GM12878 (cell line): ENCODE data around the gene ERP29. TPM values are rescaled to one million over a fixed set of nuclear protein-coding genes. Genes with fewer than 3 reads are reported as not detected.
A peak's percentile ranks its signal among the peaks of the same experiment; 100 is the strongest.

ENCODE experiments used
- ATAC-seq: fragments of 200-7000 bp; cut with Tn5 transposase; 3 replicates; pipeline ENCODE4 v1.9.1; 2020; ENCODE audit warnings: mild to moderate bottlenecking, moderate library complexity
- BruUV-seq: library from RNA; stranded (reverse); fragments of 400-500 nt; replicated peaks from 2 replicates; lab custom pipeline; 2021; lab: Mats Ljungman, UMichigan
- CTCF ChIA-PET: fragments of 300-600 bp; sonication (Branson Sonifier 250); formaldehyde crosslinking; extraction: SDS; loops from one replicate; lab custom pipeline; 2021; ENCODE audit warnings: inconsistent platforms; lab: Yijun Ruan, JAX
- POLR2A ChIA-PET: fragments of 350-600 bp; formaldehyde crosslinking; extraction: SDS; loops from one replicate; lab custom pipeline; 2021; ENCODE audit warnings: inconsistent platforms; lab: Charles Lee
- RAD21 ChIA-PET: fragments of 300-600 bp; sonication (Branson Sonifier 250); formaldehyde crosslinking; loops from one replicate; lab custom pipeline; 2023; ENCODE audit warnings: antibody characterized with exemption; ENCODE audit not compliant: unreplicated experiment; lab: Charles Lee
- SMC1A ChIA-PET: fragments of 300-600 bp; sonication (Branson Sonifier 250); formaldehyde crosslinking; loops from one replicate; lab custom pipeline; 2023; ENCODE audit not compliant: unreplicated experiment, uncharacterized antibody; lab: Charles Lee
- DNase-seq: peaks from one replicate; pipeline ENCODE4 v3.0.0-alpha.2; 2011; ENCODE audit warnings: low read depth, low spot score
- FAIRE-seq: peaks from 3 replicates; lab custom pipeline; 2011; peaks lifted over from hg19 to GRCh38; lab: Jason Lieb, UNC
- H2AFZ ChIP-seq: 2 replicates; pipeline ENCODE4 v1.6.0; 2011; ENCODE audit warnings: low read depth, low read length, control low read depth; ENCODE audit not compliant: control insufficient read depth
- H3K27ac ChIP-seq: 2 replicates; pipeline ENCODE4 v1.5.1; 2011; ENCODE audit warnings: control low read depth; ENCODE audit not compliant: control insufficient read depth, insufficient read depth
- H3K27me3 ChIP-seq, 2 experiments: replicated peaks in 1 of 2; 2 replicates each; pipeline versions ENCODE4 v1.6.0 to v1.6.1; 2011; ENCODE audit warnings: low read length in 1 of 2; ENCODE audit not compliant: control insufficient read depth in 2 of 2, insufficient read depth in 2 of 2
- H3K36me3 ChIP-seq, 2 experiments: 2 replicates each; pipeline ENCODE4 v1.5.1; 2011; ENCODE audit warnings: low read length in 1 of 2; ENCODE audit not compliant: control insufficient read depth in 2 of 2, insufficient read depth in 2 of 2
- H3K4me1 ChIP-seq: 2 replicates; pipeline ENCODE4 v1.6.1; 2011; ENCODE audit warnings: mild to moderate bottlenecking, low read length, moderate library complexity, mixed read lengths; ENCODE audit not compliant: control insufficient read depth, insufficient read depth
- H3K4me2 ChIP-seq: 2 replicates; pipeline ENCODE4 v1.6.0; 2011; ENCODE audit warnings: control low read depth; ENCODE audit not compliant: control insufficient read depth, insufficient read depth
- H3K4me3 ChIP-seq: fragments of 200-600 bp; sonication (generic); 2 replicates; pipeline ENCODE4 v1.5.1; 2016
- H3K79me2 ChIP-seq: 2 replicates; pipeline ENCODE4 v1.6.0; 2011; ENCODE audit warnings: low read length; ENCODE audit not compliant: control insufficient read depth, insufficient read depth
- H3K9ac ChIP-seq: 2 replicates; pipeline ENCODE4 v1.8.0; 2011; ENCODE audit warnings: low read length, control low read depth, mixed read lengths; ENCODE audit not compliant: control insufficient read depth, insufficient read depth
- H3K9me3 ChIP-seq: replicated peaks from 3 replicates; pipeline ENCODE4 v1.5.1; 2011; ENCODE audit warnings: mild to moderate bottlenecking, low read length; ENCODE audit not compliant: control insufficient read depth, insufficient read depth
- H4K20me1 ChIP-seq: 2 replicates; pipeline ENCODE4 v1.6.0; 2011; ENCODE audit not compliant: control insufficient read depth, insufficient read depth
- MAX ChIP-seq: IDR thresholded peaks from 2 replicates; pipeline ENCODE4 v1.6.1; 2012; ENCODE audit warnings: low read depth, low read length, improper control_type of control experiment
- MTA3 ChIP-seq: IDR thresholded peaks from 2 replicates; pipeline ENCODE4 v1.6.1; 2012; ENCODE audit warnings: low read length, inconsistent platforms, borderline replicate concordance
- PBX3 ChIP-seq: IDR thresholded peaks from 2 replicates; pipeline ENCODE4 v1.6.1; 2011; ENCODE audit warnings: mild to moderate bottlenecking, low read depth, low read length, moderate library complexity; ENCODE audit not compliant: insufficient replicate concordance
- POLR2A ChIP-seq: IDR thresholded peaks from 2 replicates; pipeline ENCODE4 v1.6.1; 2011; ENCODE audit warnings: low read depth, mild to moderate bottlenecking, low read length
- REST ChIP-seq: IDR thresholded peaks from 2 replicates; pipeline ENCODE4 v1.6.1; 2012; ENCODE audit warnings: mild to moderate bottlenecking, low read depth, low read length
- SIN3A ChIP-seq: IDR thresholded peaks from 2 replicates; pipeline ENCODE4 v1.6.1; 2012; ENCODE audit warnings: low read depth, low read length, improper control_type of control experiment
- STAT3 ChIP-seq: IDR thresholded peaks from 2 replicates; pipeline ENCODE4 v1.6.1; 2011; ENCODE audit warnings: low read depth, low read length, improper control_type of control experiment
- SUZ12 ChIP-seq: fragments of 200-600 bp; sonication (generic); IDR thresholded peaks from one replicate; pipeline ENCODE4 v1.6.1; 2018; ENCODE audit warnings: antibody characterized with exemption, mild to moderate bottlenecking; ENCODE audit not compliant: unreplicated experiment
- WGBS: methylation state at CpG from one replicate; pipeline ENCODE4 v1.1.6; 2016; ENCODE audit warnings: low lambda C conversion rate; ENCODE audit not compliant: insufficient replicate concordance, insufficient coverage; ENCODE audit errors: missing lambda C conversion rate; 5-methylcytosine and 5-hydroxymethylcytosine counted together
- in situ Hi-C: fragments of 300-500 bp; cut with MboI; formaldehyde crosslinking; loops from 9 replicates; pipeline ENCODE4 v1.14.3; 2018; ENCODE audit warnings: mixed read lengths
- intact Hi-C: fragments of 100-400 bp; cut with micrococcal nuclease; formaldehyde crosslinking; loops from one replicate; pipeline ENCODE4 v1.14.2; 2022; ENCODE audit not compliant: unreplicated experiment
- polyA plus RNA-seq, 11 experiments: library from polyadenylated mRNA; depleted of rRNA in 4 of 11; unstranded in 6 of 11; stranded (reverse) in 5 of 11; fragments of >200 nt; fragmentation: Nextera tagmentation in 4 of 11; fragmentation: Illumina TruSeq in 1 of 11; extraction: Ambion mirVana in 4 of 11; extraction: Trizol in 1 of 11; gene quantifications; 1 replicate in 1 of 11; 2 replicates in 10 of 11; pipeline versions ENCODE4 v1.2.1 to v1.2.3, GENCODE V29; 2011 to 2016; ENCODE audit warnings: inconsistent platforms in 2 of 11, missing spikeins in 2 of 11, low read depth in 1 of 11
- total RNA-seq, 4 experiments: library from RNA; depleted of rRNA in 3 of 4; stranded (reverse); fragments of >200 nt in 3 of 4; fragmentation: Illumina TruSeq in 1 of 4; extraction: Trizol in 1 of 4; gene quantifications; 2 replicates each; pipeline versions ENCODE4 v1.2.1 to v1.2.3, GENCODE V29; 2013 to 2021

The ERP29 gene
- total and polyA plus RNA-seq, 10 of the 15 experiments (the other 5 are each of a cell fraction or from before 2014, with no cell fraction given): 46.7 to 146 (median 107) TPM

GRCh38 chr12:112015938-112016337 lies 2.7 kb downstream of the ERP29 start:
- in situ Hi-C loops (no loop called here), intact Hi-C loops (loop anchor here (10.0 kb wide), 1 partner anchor 369 kb away; the partner anchor contains the start of gene HECTD4)
- RAD21 ChIA-PET: no interaction called here
- Histone ChIP-seq H4K20me1 (peaks cover 4% of the 10 kb centered on the region; the same call in 1 of the 2 replicates), H3K4me2 (peak overlapping the region; percentile 93), H3K27ac (peak overlapping the region; percentile 97; the same call in 1 of the 2 replicates), H2AFZ (no peak overlapping the region), H3K9ac (no peak overlapping the region), H3K79me2 (peaks cover 79% of the 10 kb centered on the region), H3K27me3 (no peaks in the 10 kb centered on the region), H3K4me3 (peak overlapping the region; percentile 97; the same call in 1 of the 2 replicates), H3K36me3 (peaks cover 7 to 14% of the 10 kb centered on the region in 2 experiments), H3K4me1 (peaks cover 15% of the 10 kb centered on the region; the same call in 1 of the 2 replicates), H3K9me3 (peaks cover 2% of the 10 kb centered on the region; the same call in 2 of the 3 replicates)
- no TSS peak for BruUV-seq
- POLR2A ChIA-PET: interaction anchor here (0.6 to 1.0 kb wide), 3 partner anchors 10 to 37 kb away, joined by 3 to 6 read pairs (median 4); no protein-coding TSS in a partner anchor
- DNase-seq (no peak), ATAC-seq (no peak), FAIRE-seq (no peak)
- SMC1A ChIA-PET: interaction anchor here (0.5 to 5.4 kb wide), 5 partner anchors 13 to 203 kb away, joined by 3 to 51 read pairs (median 4); no protein-coding TSS in a partner anchor
- 93% methylated on average over 6 of the region's 6 CpGs for WGBS
- CTCF ChIA-PET: interaction anchor here (1.2 to 5.4 kb wide), 3 partner anchors 72 to 395 kb away, joined by 3 to 40 read pairs (median 4); no protein-coding TSS in a partner anchor
- TF ChIP-seq SUZ12 (no peak), SIN3A (no peak), PBX3 (no peak), REST (no peak), POLR2A (no peak), MAX (no peak), MTA3 (no peak), STAT3 (no peak)
